ENCODE results near the gene OR10S1.

DNA sequence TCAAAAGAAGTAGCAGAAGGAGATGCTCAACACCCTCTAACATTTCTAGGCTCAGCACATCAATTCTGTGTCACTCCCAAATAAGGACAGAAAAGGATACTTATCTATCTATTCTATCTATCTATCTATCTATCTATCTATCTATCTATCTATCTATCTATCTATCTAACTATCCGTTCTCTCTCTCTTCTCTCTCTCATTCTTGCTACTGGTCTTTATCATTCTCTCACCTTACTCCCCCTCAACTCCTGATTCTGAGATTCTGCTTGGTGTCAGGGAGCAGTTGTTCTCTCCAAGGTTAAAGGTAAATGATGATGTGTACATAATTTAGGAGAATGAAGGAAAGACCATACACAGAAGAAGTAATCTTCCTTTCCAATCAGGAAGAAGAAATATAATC is 17.5 kb upstream of the OR10S1 start, which contains the start of gene OR10G6:
- TF ChIP-seq, protein P1, sequence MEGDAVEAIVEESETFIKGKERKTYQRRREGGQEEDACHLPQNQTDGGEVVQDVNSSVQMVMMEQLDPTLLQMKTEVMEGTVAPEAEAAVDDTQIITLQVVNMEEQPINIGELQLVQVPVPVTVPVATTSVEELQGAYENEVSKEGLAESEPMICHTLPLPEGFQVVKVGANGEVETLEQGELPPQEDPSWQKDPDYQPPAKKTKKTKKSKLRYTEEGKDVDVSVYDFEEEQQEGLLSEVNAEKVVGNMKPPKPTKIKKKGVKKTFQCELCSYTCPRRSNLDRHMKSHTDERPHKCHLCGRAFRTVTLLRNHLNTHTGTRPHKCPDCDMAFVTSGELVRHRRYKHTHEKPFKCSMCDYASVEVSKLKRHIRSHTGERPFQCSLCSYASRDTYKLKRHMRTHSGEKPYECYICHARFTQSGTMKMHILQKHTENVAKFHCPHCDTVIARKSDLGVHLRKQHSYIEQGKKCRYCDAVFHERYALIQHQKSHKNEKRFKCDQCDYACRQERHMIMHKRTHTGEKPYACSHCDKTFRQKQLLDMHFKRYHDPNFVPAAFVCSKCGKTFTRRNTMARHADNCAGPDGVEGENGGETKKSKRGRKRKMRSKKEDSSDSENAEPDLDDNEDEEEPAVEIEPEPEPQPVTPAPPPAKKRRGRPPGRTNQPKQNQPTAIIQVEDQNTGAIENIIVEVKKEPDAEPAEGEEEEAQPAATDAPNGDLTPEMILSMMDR (IDR thresholded peaks at IDR 0.05; ENCODE audit: insufficient read depth, low read length): no peak
- TF ChIP-seq POLR2AphosphoS5 (IDR thresholded peaks at IDR 0.05; ENCODE audit: low read depth) (no peak), GABPA (IDR thresholded peaks at IDR 0.05; ENCODE audit: low read depth) (no peak)
- TF ChIP-seq, protein P2, sequence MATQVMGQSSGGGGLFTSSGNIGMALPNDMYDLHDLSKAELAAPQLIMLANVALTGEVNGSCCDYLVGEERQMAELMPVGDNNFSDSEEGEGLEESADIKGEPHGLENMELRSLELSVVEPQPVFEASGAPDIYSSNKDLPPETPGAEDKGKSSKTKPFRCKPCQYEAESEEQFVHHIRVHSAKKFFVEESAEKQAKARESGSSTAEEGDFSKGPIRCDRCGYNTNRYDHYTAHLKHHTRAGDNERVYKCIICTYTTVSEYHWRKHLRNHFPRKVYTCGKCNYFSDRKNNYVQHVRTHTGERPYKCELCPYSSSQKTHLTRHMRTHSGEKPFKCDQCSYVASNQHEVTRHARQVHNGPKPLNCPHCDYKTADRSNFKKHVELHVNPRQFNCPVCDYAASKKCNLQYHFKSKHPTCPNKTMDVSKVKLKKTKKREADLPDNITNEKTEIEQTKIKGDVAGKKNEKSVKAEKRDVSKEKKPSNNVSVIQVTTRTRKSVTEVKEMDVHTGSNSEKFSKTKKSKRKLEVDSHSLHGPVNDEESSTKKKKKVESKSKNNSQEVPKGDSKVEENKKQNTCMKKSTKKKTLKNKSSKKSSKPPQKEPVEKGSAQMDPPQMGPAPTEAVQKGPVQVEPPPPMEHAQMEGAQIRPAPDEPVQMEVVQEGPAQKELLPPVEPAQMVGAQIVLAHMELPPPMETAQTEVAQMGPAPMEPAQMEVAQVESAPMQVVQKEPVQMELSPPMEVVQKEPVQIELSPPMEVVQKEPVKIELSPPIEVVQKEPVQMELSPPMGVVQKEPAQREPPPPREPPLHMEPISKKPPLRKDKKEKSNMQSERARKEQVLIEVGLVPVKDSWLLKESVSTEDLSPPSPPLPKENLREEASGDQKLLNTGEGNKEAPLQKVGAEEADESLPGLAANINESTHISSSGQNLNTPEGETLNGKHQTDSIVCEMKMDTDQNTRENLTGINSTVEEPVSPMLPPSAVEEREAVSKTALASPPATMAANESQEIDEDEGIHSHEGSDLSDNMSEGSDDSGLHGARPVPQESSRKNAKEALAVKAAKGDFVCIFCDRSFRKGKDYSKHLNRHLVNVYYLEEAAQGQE (IDR thresholded peaks at IDR 0.05; ENCODE audit: insufficient replicate concordance, low read depth): no peak

Data from HL-60 (cell line).